Measurements from ENCODE around the gene THPO.

GRCh38 chr3:184333190-184333589 lies 44.8 kb downstream of the THPO start:
- TF ChIP-seq, protein P1, sequence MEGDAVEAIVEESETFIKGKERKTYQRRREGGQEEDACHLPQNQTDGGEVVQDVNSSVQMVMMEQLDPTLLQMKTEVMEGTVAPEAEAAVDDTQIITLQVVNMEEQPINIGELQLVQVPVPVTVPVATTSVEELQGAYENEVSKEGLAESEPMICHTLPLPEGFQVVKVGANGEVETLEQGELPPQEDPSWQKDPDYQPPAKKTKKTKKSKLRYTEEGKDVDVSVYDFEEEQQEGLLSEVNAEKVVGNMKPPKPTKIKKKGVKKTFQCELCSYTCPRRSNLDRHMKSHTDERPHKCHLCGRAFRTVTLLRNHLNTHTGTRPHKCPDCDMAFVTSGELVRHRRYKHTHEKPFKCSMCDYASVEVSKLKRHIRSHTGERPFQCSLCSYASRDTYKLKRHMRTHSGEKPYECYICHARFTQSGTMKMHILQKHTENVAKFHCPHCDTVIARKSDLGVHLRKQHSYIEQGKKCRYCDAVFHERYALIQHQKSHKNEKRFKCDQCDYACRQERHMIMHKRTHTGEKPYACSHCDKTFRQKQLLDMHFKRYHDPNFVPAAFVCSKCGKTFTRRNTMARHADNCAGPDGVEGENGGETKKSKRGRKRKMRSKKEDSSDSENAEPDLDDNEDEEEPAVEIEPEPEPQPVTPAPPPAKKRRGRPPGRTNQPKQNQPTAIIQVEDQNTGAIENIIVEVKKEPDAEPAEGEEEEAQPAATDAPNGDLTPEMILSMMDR (conservative IDR thresholded peaks at IDR 0.05; ENCODE audit: low read depth in 2 of 2), result no peak
- no peak for TF ChIP-seq POLR2AphosphoS5 (IDR thresholded peaks at IDR 0.05; ENCODE audit: low read depth)
- TF ChIP-seq, protein P2, sequence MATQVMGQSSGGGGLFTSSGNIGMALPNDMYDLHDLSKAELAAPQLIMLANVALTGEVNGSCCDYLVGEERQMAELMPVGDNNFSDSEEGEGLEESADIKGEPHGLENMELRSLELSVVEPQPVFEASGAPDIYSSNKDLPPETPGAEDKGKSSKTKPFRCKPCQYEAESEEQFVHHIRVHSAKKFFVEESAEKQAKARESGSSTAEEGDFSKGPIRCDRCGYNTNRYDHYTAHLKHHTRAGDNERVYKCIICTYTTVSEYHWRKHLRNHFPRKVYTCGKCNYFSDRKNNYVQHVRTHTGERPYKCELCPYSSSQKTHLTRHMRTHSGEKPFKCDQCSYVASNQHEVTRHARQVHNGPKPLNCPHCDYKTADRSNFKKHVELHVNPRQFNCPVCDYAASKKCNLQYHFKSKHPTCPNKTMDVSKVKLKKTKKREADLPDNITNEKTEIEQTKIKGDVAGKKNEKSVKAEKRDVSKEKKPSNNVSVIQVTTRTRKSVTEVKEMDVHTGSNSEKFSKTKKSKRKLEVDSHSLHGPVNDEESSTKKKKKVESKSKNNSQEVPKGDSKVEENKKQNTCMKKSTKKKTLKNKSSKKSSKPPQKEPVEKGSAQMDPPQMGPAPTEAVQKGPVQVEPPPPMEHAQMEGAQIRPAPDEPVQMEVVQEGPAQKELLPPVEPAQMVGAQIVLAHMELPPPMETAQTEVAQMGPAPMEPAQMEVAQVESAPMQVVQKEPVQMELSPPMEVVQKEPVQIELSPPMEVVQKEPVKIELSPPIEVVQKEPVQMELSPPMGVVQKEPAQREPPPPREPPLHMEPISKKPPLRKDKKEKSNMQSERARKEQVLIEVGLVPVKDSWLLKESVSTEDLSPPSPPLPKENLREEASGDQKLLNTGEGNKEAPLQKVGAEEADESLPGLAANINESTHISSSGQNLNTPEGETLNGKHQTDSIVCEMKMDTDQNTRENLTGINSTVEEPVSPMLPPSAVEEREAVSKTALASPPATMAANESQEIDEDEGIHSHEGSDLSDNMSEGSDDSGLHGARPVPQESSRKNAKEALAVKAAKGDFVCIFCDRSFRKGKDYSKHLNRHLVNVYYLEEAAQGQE (IDR thresholded peaks at IDR 0.05; ENCODE audit: unreplicated experiment), result no peak
- TF ChIP-seq EZH2 (IDR thresholded peaks at IDR 0.05; ENCODE audit: low read depth, unreplicated experiment), result no peak
- TF ChIP-seq STAT1 (IDR thresholded peaks at IDR 0.05; ENCODE audit: unreplicated experiment), result no peak
- no peak for TF ChIP-seq EZH2phosphoT487 (IDR thresholded peaks at IDR 0.05; ENCODE audit: unreplicated experiment)
- TF ChIP-seq ZNF331 (CRISPR knock-in tag; IDR thresholded peaks at IDR 0.05; ENCODE audit: low read depth), result no peak
- TF ChIP-seq, protein P3, sequence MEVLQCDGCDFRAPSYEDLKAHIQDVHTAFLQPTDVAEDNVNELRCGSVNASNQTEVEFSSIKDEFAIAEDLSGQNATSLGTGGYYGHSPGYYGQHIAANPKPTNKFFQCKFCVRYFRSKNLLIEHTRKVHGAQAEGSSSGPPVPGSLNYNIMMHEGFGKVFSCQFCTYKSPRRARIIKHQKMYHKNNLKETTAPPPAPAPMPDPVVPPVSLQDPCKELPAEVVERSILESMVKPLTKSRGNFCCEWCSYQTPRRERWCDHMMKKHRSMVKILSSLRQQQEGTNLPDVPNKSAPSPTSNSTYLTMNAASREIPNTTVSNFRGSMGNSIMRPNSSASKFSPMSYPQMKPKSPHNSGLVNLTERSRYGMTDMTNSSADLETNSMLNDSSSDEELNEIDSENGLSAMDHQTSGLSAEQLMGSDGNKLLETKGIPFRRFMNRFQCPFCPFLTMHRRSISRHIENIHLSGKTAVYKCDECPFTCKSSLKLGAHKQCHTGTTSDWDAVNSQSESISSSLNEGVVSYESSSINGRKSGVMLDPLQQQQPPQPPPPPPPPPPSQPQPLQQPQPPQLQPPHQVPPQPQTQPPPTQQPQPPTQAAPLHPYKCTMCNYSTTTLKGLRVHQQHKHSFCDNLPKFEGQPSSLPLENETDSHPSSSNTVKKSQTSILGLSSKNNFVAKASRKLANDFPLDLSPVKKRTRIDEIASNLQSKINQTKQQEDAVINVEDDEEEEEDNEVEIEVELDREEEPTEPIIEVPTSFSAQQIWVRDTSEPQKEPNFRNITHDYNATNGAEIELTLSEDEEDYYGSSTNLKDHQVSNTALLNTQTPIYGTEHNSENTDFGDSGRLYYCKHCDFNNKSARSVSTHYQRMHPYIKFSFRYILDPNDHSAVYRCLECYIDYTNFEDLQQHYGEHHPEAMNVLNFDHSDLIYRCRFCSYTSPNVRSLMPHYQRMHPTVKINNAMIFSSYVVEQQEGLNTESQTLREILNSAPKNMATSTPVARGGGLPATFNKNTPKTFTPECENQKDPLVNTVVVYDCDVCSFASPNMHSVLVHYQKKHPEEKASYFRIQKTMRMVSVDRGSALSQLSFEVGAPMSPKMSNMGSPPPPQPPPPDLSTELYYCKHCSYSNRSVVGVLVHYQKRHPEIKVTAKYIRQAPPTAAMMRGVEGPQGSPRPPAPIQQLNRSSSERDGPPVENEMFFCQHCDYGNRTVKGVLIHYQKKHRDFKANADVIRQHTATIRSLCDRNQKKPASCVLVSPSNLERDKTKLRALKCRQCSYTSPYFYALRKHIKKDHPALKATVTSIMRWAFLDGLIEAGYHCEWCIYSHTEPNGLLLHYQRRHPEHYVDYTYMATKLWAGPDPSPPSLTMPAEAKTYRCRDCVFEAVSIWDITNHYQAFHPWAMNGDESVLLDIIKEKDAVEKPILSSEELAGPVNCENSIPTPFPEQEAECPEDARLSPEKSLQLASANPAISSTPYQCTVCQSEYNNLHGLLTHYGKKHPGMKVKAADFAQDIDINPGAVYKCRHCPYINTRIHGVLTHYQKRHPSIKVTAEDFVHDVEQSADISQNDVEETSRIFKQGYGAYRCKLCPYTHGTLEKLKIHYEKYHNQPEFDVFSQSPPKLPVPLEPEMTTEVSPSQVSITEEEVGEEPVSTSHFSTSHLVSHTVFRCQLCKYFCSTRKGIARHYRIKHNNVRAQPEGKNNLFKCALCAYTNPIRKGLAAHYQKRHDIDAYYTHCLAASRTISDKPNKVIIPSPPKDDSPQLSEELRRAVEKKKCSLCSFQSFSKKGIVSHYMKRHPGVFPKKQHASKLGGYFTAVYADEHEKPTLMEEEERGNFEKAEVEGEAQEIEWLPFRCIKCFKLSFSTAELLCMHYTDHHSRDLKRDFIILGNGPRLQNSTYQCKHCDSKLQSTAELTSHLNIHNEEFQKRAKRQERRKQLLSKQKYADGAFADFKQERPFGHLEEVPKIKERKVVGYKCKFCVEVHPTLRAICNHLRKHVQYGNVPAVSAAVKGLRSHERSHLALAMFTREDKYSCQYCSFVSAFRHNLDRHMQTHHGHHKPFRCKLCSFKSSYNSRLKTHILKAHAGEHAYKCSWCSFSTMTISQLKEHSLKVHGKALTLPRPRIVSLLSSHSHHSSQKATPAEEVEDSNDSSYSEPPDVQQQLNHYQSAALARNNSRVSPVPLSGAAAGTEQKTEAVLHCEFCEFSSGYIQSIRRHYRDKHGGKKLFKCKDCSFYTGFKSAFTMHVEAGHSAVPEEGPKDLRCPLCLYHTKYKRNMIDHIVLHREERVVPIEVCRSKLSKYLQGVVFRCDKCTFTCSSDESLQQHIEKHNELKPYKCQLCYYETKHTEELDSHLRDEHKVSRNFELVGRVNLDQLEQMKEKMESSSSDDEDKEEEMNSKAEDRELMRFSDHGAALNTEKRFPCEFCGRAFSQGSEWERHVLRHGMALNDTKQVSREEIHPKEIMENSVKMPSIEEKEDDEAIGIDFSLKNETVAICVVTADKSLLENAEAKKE (CRISPR knock-in tag; IDR thresholded peaks at IDR 0.05), result no peak
- no peak for TF ChIP-seq CREB1 (CRISPR knock-in tag; IDR thresholded peaks at IDR 0.05; ENCODE audit: low read depth)
- TF ChIP-seq, protein P4, sequence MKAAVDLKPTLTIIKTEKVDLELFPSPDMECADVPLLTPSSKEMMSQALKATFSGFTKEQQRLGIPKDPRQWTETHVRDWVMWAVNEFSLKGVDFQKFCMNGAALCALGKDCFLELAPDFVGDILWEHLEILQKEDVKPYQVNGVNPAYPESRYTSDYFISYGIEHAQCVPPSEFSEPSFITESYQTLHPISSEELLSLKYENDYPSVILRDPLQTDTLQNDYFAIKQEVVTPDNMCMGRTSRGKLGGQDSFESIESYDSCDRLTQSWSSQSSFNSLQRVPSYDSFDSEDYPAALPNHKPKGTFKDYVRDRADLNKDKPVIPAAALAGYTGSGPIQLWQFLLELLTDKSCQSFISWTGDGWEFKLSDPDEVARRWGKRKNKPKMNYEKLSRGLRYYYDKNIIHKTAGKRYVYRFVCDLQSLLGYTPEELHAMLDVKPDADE (IDR thresholded peaks at IDR 0.05), result no peak
- no peak for TF ChIP-seq ZNF114 (CRISPR knock-in tag; IDR thresholded peaks at IDR 0.05)
- TF ChIP-seq JUNB (IDR thresholded peaks at IDR 0.05; ENCODE audit: unreplicated experiment), result no peak
